Psoas muscle (tissue), 8 donors: ENCODE measurements around the gene TMEM266. TPM values are rescaled to one million over a fixed set of nuclear protein-coding genes. Genes with fewer than 3 reads are reported as not detected.
A peak's percentile ranks its signal among the peaks of the same experiment; 100 is the strongest.

Experiments
- ATAC-seq, 4 donors: fragments of 200-7000 bp; cut with Tn5 transposase; one replicate each; pipeline ENCODE4 v1.9.1; 2020; ENCODE audit warnings: moderate library complexity in 3 of 4, mild to moderate bottlenecking in 2 of 4
- DNase-seq, 2 donors: peaks; one replicate each; pipeline ENCODE4 v3.0.0-alpha.2; 2020
- H3K27ac ChIP-seq: fragments of 200-600 bp; one replicate; pipeline ENCODE4 v1.8.0; 2022
- H3K27me3 ChIP-seq, 3 donors: fragments of 200-600 bp in 1 of 3; one replicate each; pipeline versions ENCODE4 v1.6.1 to v1.8.0; 2013 to 2022; ENCODE audit warnings: low read length in 2 of 3, mild to moderate bottlenecking in 2 of 3, moderate library complexity in 1 of 3; ENCODE audit not compliant: insufficient read depth in 3 of 3
- H3K36me3 ChIP-seq, 2 donors: fragments of 200-600 bp in 1 of 2; one replicate each; pipeline versions ENCODE4 v1.6.1 to v1.8.0; 2013 to 2022; ENCODE audit warnings: low read depth in 1 of 2, mild to moderate bottlenecking in 1 of 2, moderate library complexity in 1 of 2; ENCODE audit not compliant: insufficient read depth in 1 of 2
- H3K4me1 ChIP-seq: fragments of 200-600 bp; one replicate; pipeline ENCODE4 v1.8.0; 2022
- H3K4me3 ChIP-seq: fragments of 200-600 bp; one replicate; pipeline ENCODE4 v1.8.0; 2022; ENCODE audit warnings: mild to moderate bottlenecking
- H3K9me3 ChIP-seq: fragments of 200-600 bp; one replicate; pipeline ENCODE4 v1.8.0; 2022
- CTCF ChIP-seq: fragments of 200-600 bp; IDR thresholded peaks from one replicate; pipeline ENCODE4 v1.8.0; 2022; ENCODE audit warnings: antibody characterized with exemption
- WGBS, 3 donors: extraction: QIAGEN DNeasy Blood & Tissue Kit; methylation state at CpG; one replicate each; pipeline versions ENCODE4 v1.1.6 to v1.1.7; 2013; 5-methylcytosine and 5-hydroxymethylcytosine counted together
- intact Hi-C, 2 donors: fragments of 100-400 bp; cut with DNase I; formaldehyde crosslinking; loops; one replicate each; pipeline versions ENCODE4 v1.11.0 to v1.14.2; 2022
- polyA plus RNA-seq, 3 donors: library from polyadenylated mRNA; stranded (reverse); fragments of 200-250 nt; gene quantifications; one replicate each; pipeline ENCODE4 v1.2.3, GENCODE V29; 2013
- total RNA-seq, 4 donors: library from RNA; stranded (reverse); fragmentation: NEBNext Ultra II Directional in 2 of 4; extraction: Animal tissue kit (Norgen Biotek cat#: 25700) in 2 of 4; gene quantifications; one replicate each; pipeline versions ENCODE4 v1.2.1 to v1.2.4, GENCODE V29; 2021 to 2023
- donor health status: healthy with polysubstance abuse.
- donor health status: DM: no; HTN: no; CAD: no; lungs with moderate emphysema.
- donor health status: Bipolar disorder and iron deficiency.
- donor health status: healthy.
- donor health status: DM: yes; HTN: yes; CAD: no.
- donor health status: DM: no; HTN: no; CAD: no.
- donor health status: DM: no; HTN: no; CAD: no.
- donor health status: DM: yes; HTN: yes; CAD: no.

The TMEM266 gene
- total and polyA plus RNA-seq, 7 donors, result 0.87 to 12.1 (median 5.6) TPM

DNA sequence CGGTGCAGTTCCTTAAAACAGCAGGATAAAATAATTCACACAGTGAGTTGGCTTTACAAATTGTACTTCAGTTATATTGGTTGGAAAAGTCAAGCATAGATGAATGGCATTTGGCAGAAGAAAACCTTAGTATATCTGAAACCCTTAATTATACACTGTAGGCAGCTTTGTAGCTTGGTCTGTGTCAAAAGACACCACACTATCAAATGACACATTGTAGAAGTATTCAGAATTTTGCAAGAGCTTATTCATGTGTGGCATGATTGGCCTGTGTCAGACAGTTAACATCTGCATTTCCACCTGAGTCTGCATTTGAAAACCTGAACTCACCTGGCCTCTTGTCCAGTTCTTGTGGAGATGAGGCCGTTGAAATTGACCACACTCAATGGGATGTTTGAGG is 13.8 kb downstream of the TMEM266 start:
- Histone ChIP-seq H3K9me3 (no peaks in the 10 kb centered on the region), H3K4me1 (peaks cover 12% of the 10 kb centered on the region), H3K27ac (peak overlapping the region; percentile 5), H3K4me3 (no peak overlapping the region), H3K27me3 (no peaks in the 10 kb centered on the region), H3K36me3 (no peaks in the 10 kb centered on the region)
- no peak for TF ChIP-seq CTCF
- peak; percentile 54 to 88 (median 81) for ATAC-seq
- 28 to 78% (median 34%) methylated on average over 2 of the region's 2 CpGs for WGBS, 3 donors
- intact Hi-C loops, result no loop called here
- DNase-seq, result no peak

- intact Hi-C loops, result no loop called here
- H3K27me3 ChIP-seq, result no peaks in the 10 kb centered on the region
- DNase-seq, result no peak
- no peaks in the 10 kb centered on the region for H3K36me3 ChIP-seq
- H3K4me1 ChIP-seq, result peaks cover 14% of the 10 kb centered on the region
- no peak overlapping the region for H3K27ac ChIP-seq
- TF ChIP-seq CTCF, result no peak
- ATAC-seq, result no peak
- no peaks in the 10 kb centered on the region for H3K9me3 ChIP-seq
- no peak overlapping the region for H3K4me3 ChIP-seq
These were observed 15.3 kb downstream of the TMEM266 start for GRCh38 chr15:76075046-76075445.

- H3K9me3 ChIP-seq, result no peaks in the 10 kb centered on the region
- H3K36me3 ChIP-seq, result no peaks in the 10 kb centered on the region
- DNase-seq, result no peak
- WGBS, 3 donors, result 43 to 62% (median 48%) methylated on average over 5 of the region's 5 CpGs
- no peak for TF ChIP-seq CTCF
- peaks cover 14% of the 10 kb centered on the region for H3K4me1 ChIP-seq
- H3K27me3 ChIP-seq, result no peaks in the 10 kb centered on the region
- intact Hi-C loops, result no loop called here
- H3K27ac ChIP-seq, result peak overlapping the region; percentile 43
- ATAC-seq, result no peak
- no peak overlapping the region for H3K4me3 ChIP-seq
These were observed 18.6 kb downstream of the TMEM266 start for GRCh38 chr15:76078285-76078877.

GRCh38 chr15:76084256-76084655 is 24.5 kb downstream of the TMEM266 start:
- no peaks in the 10 kb centered on the region for H3K27me3 ChIP-seq

More at GRCh38 chr15:76084256-76084655, 24.5 kb downstream of the TMEM266 start:
- no peaks in the 10 kb centered on the region for H3K36me3 ChIP-seq
- no peak for TF ChIP-seq CTCF
- H3K4me3 ChIP-seq, result no peak overlapping the region
- DNase-seq (no peak), ATAC-seq (no peak)
- H3K4me1 ChIP-seq, result no peaks in the 10 kb centered on the region
- H3K9me3 ChIP-seq, result no peaks in the 10 kb centered on the region
- no peak overlapping the region for H3K27ac ChIP-seq
- WGBS, 3 donors, result 82 to 91% (median 82%) methylated on average over 2 of the region's 2 CpGs
- intact Hi-C loops, result no loop called here
